Left lobe of liver (tissue), 2 donors: ENCODE results near the gene NOL4L. TPM values are rescaled to one million over a fixed set of nuclear protein-coding genes. Genes with fewer than 3 reads are reported as not detected.

Source experiments
- ATAC-seq: fragments of 200-7000 bp; cut with Tn5 transposase; one replicate; pipeline ENCODE4 v1.9.1; 2020; ENCODE audit warnings: mild to moderate bottlenecking, moderate library complexity
- DNase-seq: peaks from one replicate; pipeline ENCODE4 v3.0.0-alpha.2; 2020; ENCODE audit warnings: low spot score
- total RNA-seq: library from RNA; stranded (reverse); gene quantifications from one replicate; pipeline ENCODE4 v1.2.1, GENCODE V29; 2021
- donor health status: DM: no; HTN: no; CAD: no; lungs with moderate emphysema.
- donor health status: DM: no; HTN: yes; CAD: no.

The NOL4L gene
- total RNA-seq, 1 donor from 2014 or later = 5.8 TPM

- DNase-seq = no peak
Observed at GRCh38 chr20:32527447-32528055, 57.6 kb downstream of the NOL4L start.

GRCh38 chr20:32527052-32527446, 58.1 kb downstream of the NOL4L start:
- no peak for DNase-seq
- ATAC-seq = no peak

More at GRCh38 chr20:32527447-32528055, 57.6 kb downstream of the NOL4L start:
- ATAC-seq = no peak

GRCh38 chr20:32526541-32526940, 58.6 kb downstream of the NOL4L start:
- DNase-seq = no peak
- no peak for ATAC-seq

GRCh38 chr20:32526125-32526524, 59.0 kb downstream of the NOL4L start:
- DNase-seq = no peak
- no peak for ATAC-seq

- peak; percentile 75 for ATAC-seq
- DNase-seq = peak; percentile 89
Observed at GRCh38 chr20:32524829-32525501, 60.2 kb downstream of the NOL4L start.

GRCh38 chr20:32523613-32524213, 61.4 kb downstream of the NOL4L start:
- ATAC-seq = no peak
- DNase-seq = no peak

- ATAC-seq (peak; percentile 34), DNase-seq (no peak)
Observed at GRCh38 chr20:32522776-32523612, 62.1 kb downstream of the NOL4L start.

- ATAC-seq (no peak), DNase-seq (no peak)
Observed at GRCh38 chr20:32522526-32522775, 62.7 kb downstream of the NOL4L start.

- peak; percentile 84 for ATAC-seq
- peak; percentile 69 for DNase-seq
Observed at GRCh38 chr20:32521780-32522525, 63.2 kb downstream of the NOL4L start.

GRCh38 chr20:32520927-32521203, 64.3 kb downstream of the NOL4L start:
- DNase-seq = no peak
- no peak for ATAC-seq

- ATAC-seq (no peak), DNase-seq (no peak)
Observed at GRCh38 chr20:32519381-32519730, 65.8 kb downstream of the NOL4L start.

GRCh38 chr20:32518593-32519380, 66.3 kb downstream of the NOL4L start:
- DNase-seq (no peak), ATAC-seq (no peak)

GRCh38 chr20:32517914-32518592, 67.1 kb downstream of the NOL4L start:
- DNase-seq = no peak
- ATAC-seq = no peak

- no peak for ATAC-seq
- DNase-seq = no peak
Observed at GRCh38 chr20:32517518-32517873, 67.6 kb downstream of the NOL4L start.

GRCh38 chr20:32516583-32517517, 68.3 kb downstream of the NOL4L start:
- no peak for DNase-seq
- ATAC-seq = no peak

- DNase-seq (peak; percentile 93), ATAC-seq (peak; percentile 88)
Observed at GRCh38 chr20:32515631-32516101, 69.5 kb downstream of the NOL4L start.

- ATAC-seq (no peak), DNase-seq (no peak)
Observed at GRCh38 chr20:32514760-32515159, 70.4 kb downstream of the NOL4L start.

- peak; percentile 44 for ATAC-seq
- no peak for DNase-seq
Observed at GRCh38 chr20:32513031-32513866, 71.9 kb downstream of the NOL4L start.
